DND-41 (cell line): ENCODE results near the gene RFX6.

ENCODE experiments used
- EZH2 ChIP-seq: IDR thresholded peaks from 3 replicates; pipeline ENCODE4 v1.6.1; 2012; ENCODE audit warnings: borderline replicate concordance, low read depth, mild to moderate bottlenecking, moderate library complexity, low read length, inconsistent platforms; ENCODE audit not compliant: severe bottlenecking
- TF ChIP-seq, protein P1 (sequence below): IDR thresholded peaks from 2 replicates; pipeline ENCODE4 v1.5.1; 2012; ENCODE audit warnings: borderline replicate concordance, low read length, moderate library complexity, mild to moderate bottlenecking; ENCODE audit not compliant: poor library complexity, severe bottlenecking; ENCODE audit errors: extremely low read depth

DNA sequence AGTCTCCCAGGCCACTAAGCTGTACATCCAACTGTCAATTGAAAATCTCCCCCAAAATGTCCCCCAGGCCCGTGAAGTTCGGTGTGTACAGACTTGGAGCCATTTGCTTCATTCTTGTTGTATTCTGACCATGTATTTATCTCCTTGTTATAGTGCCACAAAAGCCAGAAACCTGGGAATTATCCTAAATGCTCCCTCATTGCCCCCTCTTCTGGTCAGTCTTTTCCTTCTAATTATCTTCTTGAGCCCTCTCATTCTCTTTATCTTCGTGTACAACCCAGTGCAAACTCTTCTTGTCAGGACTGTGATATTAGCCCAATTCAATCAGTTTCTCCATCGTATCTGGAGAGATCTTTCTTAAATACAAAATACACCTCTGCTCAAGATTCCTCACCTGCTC, 64.7 kb downstream of the RFX6 start:
- TF ChIP-seq, protein P1, sequence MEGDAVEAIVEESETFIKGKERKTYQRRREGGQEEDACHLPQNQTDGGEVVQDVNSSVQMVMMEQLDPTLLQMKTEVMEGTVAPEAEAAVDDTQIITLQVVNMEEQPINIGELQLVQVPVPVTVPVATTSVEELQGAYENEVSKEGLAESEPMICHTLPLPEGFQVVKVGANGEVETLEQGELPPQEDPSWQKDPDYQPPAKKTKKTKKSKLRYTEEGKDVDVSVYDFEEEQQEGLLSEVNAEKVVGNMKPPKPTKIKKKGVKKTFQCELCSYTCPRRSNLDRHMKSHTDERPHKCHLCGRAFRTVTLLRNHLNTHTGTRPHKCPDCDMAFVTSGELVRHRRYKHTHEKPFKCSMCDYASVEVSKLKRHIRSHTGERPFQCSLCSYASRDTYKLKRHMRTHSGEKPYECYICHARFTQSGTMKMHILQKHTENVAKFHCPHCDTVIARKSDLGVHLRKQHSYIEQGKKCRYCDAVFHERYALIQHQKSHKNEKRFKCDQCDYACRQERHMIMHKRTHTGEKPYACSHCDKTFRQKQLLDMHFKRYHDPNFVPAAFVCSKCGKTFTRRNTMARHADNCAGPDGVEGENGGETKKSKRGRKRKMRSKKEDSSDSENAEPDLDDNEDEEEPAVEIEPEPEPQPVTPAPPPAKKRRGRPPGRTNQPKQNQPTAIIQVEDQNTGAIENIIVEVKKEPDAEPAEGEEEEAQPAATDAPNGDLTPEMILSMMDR: no peak
- TF ChIP-seq EZH2: no peak
